OCI-LY7 (cell line): ENCODE results near the gene AURKAIP1.
"Not testable (repeated sequence)": the region's sequence is repeated elsewhere in the genome, so short reads cannot be mapped to it uniquely, and the experiment has no call there.

Source experiments
- EZH2phosphoT487 ChIP-seq: fragments of 200-600 bp; sonication (generic); IDR thresholded peaks from 2 replicates; pipeline ENCODE4 v1.6.1; 2018; ENCODE audit warnings: low read depth, borderline replicate concordance, mild to moderate bottlenecking, mixed run types, antibody characterized with exemption, low read length, moderate library complexity, mixed read lengths
- TF ChIP-seq, protein P1 (sequence below): fragments of 200-600 bp; sonication (generic); conservative IDR thresholded peaks from 2 replicates; pipeline ENCODE4 v1.5.1; 2014; ENCODE audit warnings: mild to moderate bottlenecking, antibody characterized with exemption, low read length, moderate library complexity, mixed read lengths

DNA sequence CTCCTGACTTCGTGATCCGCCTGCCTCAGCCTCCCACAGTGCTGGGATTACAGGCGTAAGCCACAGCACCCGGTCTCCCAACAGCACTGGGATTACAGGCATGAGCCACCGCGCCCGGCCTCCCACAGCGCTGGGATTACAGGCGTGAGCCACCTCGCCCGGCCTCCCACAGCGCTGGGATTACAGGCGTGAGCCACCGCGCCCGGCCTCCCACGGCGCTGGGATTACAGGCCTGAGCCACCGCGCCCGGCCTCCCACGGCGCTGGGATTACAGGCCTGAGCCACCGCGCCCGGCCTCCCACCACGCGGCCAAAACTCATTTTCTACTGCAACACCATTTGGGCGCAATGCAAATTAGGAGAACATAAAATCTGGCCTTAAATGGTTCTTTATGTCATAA, 10.3 kb upstream of the AURKAIP1 start:
- TF ChIP-seq, protein P1, sequence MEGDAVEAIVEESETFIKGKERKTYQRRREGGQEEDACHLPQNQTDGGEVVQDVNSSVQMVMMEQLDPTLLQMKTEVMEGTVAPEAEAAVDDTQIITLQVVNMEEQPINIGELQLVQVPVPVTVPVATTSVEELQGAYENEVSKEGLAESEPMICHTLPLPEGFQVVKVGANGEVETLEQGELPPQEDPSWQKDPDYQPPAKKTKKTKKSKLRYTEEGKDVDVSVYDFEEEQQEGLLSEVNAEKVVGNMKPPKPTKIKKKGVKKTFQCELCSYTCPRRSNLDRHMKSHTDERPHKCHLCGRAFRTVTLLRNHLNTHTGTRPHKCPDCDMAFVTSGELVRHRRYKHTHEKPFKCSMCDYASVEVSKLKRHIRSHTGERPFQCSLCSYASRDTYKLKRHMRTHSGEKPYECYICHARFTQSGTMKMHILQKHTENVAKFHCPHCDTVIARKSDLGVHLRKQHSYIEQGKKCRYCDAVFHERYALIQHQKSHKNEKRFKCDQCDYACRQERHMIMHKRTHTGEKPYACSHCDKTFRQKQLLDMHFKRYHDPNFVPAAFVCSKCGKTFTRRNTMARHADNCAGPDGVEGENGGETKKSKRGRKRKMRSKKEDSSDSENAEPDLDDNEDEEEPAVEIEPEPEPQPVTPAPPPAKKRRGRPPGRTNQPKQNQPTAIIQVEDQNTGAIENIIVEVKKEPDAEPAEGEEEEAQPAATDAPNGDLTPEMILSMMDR = not testable (repeated sequence)
- TF ChIP-seq EZH2phosphoT487 = not testable (repeated sequence)
